ENCODE data around the gene DLG5. TPM values are rescaled to one million over a fixed set of nuclear protein-coding genes. Genes with fewer than 3 reads are reported as not detected.
A peak's percentile ranks its signal among the peaks of the same experiment; 100 is the strongest.

DLG5 gene
- total RNA-seq, 1 experiment from 2014 or later = 81.7 TPM

GRCh38 chr10:77890097-77890496 lies 36.5 kb downstream of the DLG5 start:
- Histone ChIP-seq H4K20me1 (ENCODE audit: insufficient read depth) (peaks cover 16% of the 10 kb centered on the region; the same call in 1 of the 2 replicates), H3F3A (ENCODE audit: insufficient read depth, low read depth) (peaks cover 11% of the 10 kb centered on the region; the same call in 1 of the 2 replicates), H3K4me3 (no peak overlapping the region), H3K27me3 (ENCODE audit: insufficient read depth, low read depth) (no peaks in the 10 kb centered on the region), H3K4me1 (replicated peaks; ENCODE audit: insufficient read depth) (peaks cover 34% of the 10 kb centered on the region), H3K79me2 (ENCODE audit: low read depth) (peaks cover 85% of the 10 kb centered on the region), H3K9me2 (ENCODE audit: insufficient read depth) (no peaks in the 10 kb centered on the region), H3K36me3 (ENCODE audit: low read depth) (no peaks in the 10 kb centered on the region), H3K4me2 (peak overlapping the region; percentile 60), H2AFZ (no peak overlapping the region), H3K9me3 (ENCODE audit: insufficient read depth, low read depth) (no peaks in the 10 kb centered on the region), H3K27ac (peak overlapping the region; percentile 73)
- ChIA-PET CTCF (interaction anchor here (0.5 to 1.9 kb wide), 5 partner anchors 16 to 93 kb away, joined by 3 to 9 read pairs (median 3); no protein-coding TSS in a partner anchor), POLR2A (ENCODE audit: unreplicated experiment) (interaction anchor here (0.6 kb wide), 1 partner anchor 34 kb away, joined by 3 read pairs; no protein-coding TSS in a partner anchor)
- intact Hi-C loops (cut with micrococcal nuclease; ENCODE audit: unreplicated experiment) = no loop called here
- TF ChIP-seq EZH2 (IDR thresholded peaks at IDR 0.05; ENCODE audit: low read depth) (no peak), CTCF (conservative IDR thresholded peaks at IDR 0.05) (no peak)
- no TSS peak for BruUV-seq (replicated peaks)
- DNase-seq = no peak

GRCh38 chr10:77889277-77889903 lies 37.2 kb downstream of the DLG5 start:
- ChIA-PET POLR2A (ENCODE audit: unreplicated experiment) (interaction anchor here (0.6 to 1.1 kb wide), 5 partner anchors 43 to 1464 kb away, joined by 3 to 13 read pairs (median 6); no protein-coding TSS in a partner anchor), CTCF (interaction anchor here (0.6 to 1.9 kb wide), 5 partner anchors 16 to 44 kb away, joined by 3 to 9 read pairs (median 4); no protein-coding TSS in a partner anchor)
- Histone ChIP-seq H3K4me1 (replicated peaks; ENCODE audit: insufficient read depth) (peaks cover 34% of the 10 kb centered on the region), H3K79me2 (ENCODE audit: low read depth) (peaks cover 85% of the 10 kb centered on the region), H3K9me3 (ENCODE audit: insufficient read depth, low read depth) (no peaks in the 10 kb centered on the region), H3K4me3 (no peak overlapping the region), H3K27me3 (ENCODE audit: insufficient read depth, low read depth) (no peaks in the 10 kb centered on the region), H4K20me1 (ENCODE audit: insufficient read depth) (peaks cover 14% of the 10 kb centered on the region), H2AFZ (no peak overlapping the region), H3F3A (ENCODE audit: insufficient read depth, low read depth) (peaks cover 11% of the 10 kb centered on the region; the same call in 1 of the 2 replicates), H3K9me2 (ENCODE audit: insufficient read depth) (no peaks in the 10 kb centered on the region), H3K36me3 (ENCODE audit: low read depth) (no peaks in the 10 kb centered on the region), H3K4me2 (peak overlapping the region; percentile 60), H3K27ac (peak overlapping the region; percentile 73)
- BruUV-seq (replicated peaks) = no TSS peak
- no peak for TF ChIP-seq CTCF (conservative IDR thresholded peaks at IDR 0.05)
- no peak for TF ChIP-seq EZH2 (IDR thresholded peaks at IDR 0.05; ENCODE audit: low read depth)
- intact Hi-C loops (cut with micrococcal nuclease; ENCODE audit: unreplicated experiment) = loop anchor here (1.0 to 5.0 kb wide), 3 partner anchors 22 to 53 kb away; no protein-coding TSS in a partner anchor
- DNase-seq = peak; percentile 93 to 97

GRCh38 chr10:77888356-77888703 lies 38.2 kb downstream of the DLG5 start:
- Histone ChIP-seq H3K4me3 (no peak overlapping the region), H3K27me3 (ENCODE audit: insufficient read depth, low read depth) (no peaks in the 10 kb centered on the region), H3K4me2 (peak overlapping the region; percentile 60), H3K79me2 (ENCODE audit: low read depth) (peaks cover 84% of the 10 kb centered on the region), H3K9me3 (ENCODE audit: insufficient read depth, low read depth) (no peaks in the 10 kb centered on the region), H3K27ac (peak overlapping the region; percentile 73), H3K4me1 (replicated peaks; ENCODE audit: insufficient read depth) (peaks cover 34% of the 10 kb centered on the region), H3K36me3 (ENCODE audit: low read depth) (no peaks in the 10 kb centered on the region), H4K20me1 (ENCODE audit: insufficient read depth) (peaks cover 14% of the 10 kb centered on the region), H3K9me2 (ENCODE audit: insufficient read depth) (no peaks in the 10 kb centered on the region), H3F3A (ENCODE audit: insufficient read depth, low read depth) (peaks cover 11% of the 10 kb centered on the region; the same call in 1 of the 2 replicates), H2AFZ (no peak overlapping the region)
- intact Hi-C loops (cut with micrococcal nuclease; ENCODE audit: unreplicated experiment) = loop anchor here (2.0 to 5.0 kb wide), 2 partner anchors 36 to 54 kb away; no protein-coding TSS in a partner anchor
- no peak for DNase-seq
- no TSS peak for BruUV-seq (replicated peaks)
- ChIA-PET CTCF (interaction anchor here (0.6 kb wide), 1 partner anchor 39 kb away, joined by 4 read pairs; no protein-coding TSS in a partner anchor), POLR2A (ENCODE audit: unreplicated experiment) (interaction anchor here (0.7 kb wide), 1 partner anchor 14 kb away, joined by 4 read pairs; no protein-coding TSS in a partner anchor)
- TF ChIP-seq CTCF (conservative IDR thresholded peaks at IDR 0.05) = no peak
- TF ChIP-seq EZH2 (IDR thresholded peaks at IDR 0.05; ENCODE audit: low read depth) = no peak

Measured in PC-9 (cell line).